Measurements from ENCODE around the gene PLP1.

- TF ChIP-seq CTCF (IDR thresholded peaks at IDR 0.05) (no peak), POLR2A (IDR thresholded peaks at IDR 0.05) (no peak)
Measured at GRCh38 chrX:103792916-103793544, 16.4 kb downstream of the PLP1 start.
